ENCODE measurements around the gene YIPF1.
A peak's percentile ranks its signal among the peaks of the same experiment; 100 is the strongest.
"Not testable (repeated sequence)": the region's sequence is repeated elsewhere in the genome, so short reads cannot be mapped to it uniquely, and the experiment has no call there.

Gene YIPF1

DNA sequence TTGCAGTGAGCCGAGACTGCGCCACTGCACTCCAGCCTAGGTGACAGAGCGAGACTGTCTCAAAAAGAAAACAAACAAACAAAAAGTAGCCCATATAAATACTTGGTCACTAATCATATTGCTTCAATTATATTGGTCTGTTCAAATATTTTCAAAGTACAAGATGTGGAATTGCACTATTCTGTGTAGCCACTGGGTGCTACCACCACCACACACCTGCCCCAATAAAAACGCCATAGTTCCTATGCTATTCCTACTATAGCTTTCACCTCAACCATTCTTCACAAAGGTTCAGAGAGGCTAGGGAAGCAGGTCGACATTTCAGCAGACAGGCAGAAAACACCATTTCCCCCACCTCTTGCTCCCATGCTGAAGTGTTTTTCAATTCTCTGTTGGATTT is 68.2 kb downstream of the YIPF1 start:
- peak in 1 of 2 experiments; percentile 18 for DNase-seq (ENCODE audit: low read depth in 1 of 2, low spot score in 1 of 2)
- in situ Hi-C loops (cut with HindIII; ENCODE audit: low pct_unique_long_range_greater_than_20kb, low sequenced_read_pairs): no loop called here
- no peak for TF ChIP-seq JUND (IDR thresholded peaks at IDR 0.05; ENCODE audit: low read depth)

DNA sequence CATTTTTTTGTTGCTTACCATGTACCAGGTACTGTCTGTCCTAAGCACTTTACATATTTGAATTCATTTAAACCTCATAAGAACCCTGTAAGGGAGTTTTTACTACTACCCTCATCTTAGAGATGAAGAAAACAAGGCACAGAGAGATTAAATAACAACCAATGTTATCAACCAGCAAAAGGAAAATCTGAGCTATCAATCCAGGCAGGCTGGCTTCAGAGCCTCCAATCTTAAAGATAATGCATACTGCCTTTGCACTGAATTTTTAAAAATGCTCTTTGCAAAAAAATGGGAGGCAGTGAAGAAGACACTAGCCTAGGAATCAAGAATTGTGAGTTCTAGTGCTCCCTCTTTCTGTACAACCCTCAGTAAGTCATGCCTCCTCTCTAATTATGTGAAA is 70.2 kb downstream of the YIPF1 start:
- in situ Hi-C loops (cut with HindIII; ENCODE audit: low pct_unique_long_range_greater_than_20kb, low sequenced_read_pairs): no loop called here
- no peak for TF ChIP-seq JUND (IDR thresholded peaks at IDR 0.05; ENCODE audit: low read depth)
- no peak for DNase-seq (ENCODE audit: low read depth in 1 of 2, low spot score in 1 of 2)

DNA sequence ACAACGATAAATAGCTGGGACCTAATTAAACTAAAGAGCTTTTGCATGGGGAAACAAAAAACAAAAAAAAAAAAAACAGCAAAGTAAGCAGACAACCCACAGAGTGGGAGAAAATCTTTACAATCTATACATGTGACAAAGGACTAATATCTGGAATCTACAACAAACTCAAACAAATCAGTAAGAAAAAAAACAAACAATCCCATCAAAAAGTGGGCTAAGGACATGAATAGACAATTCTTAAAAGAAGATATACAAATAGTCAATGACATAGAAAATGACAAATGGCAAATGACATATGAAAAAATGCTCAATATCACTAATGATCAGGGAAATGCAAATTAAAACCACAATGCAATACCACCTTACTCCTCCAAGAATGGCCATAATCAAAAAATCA is 73.0 kb downstream of the YIPF1 start:
- DNase-seq (ENCODE audit: low read depth in 1 of 2, low spot score in 1 of 2); in situ Hi-C loops (cut with HindIII; ENCODE audit: low pct_unique_long_range_greater_than_20kb, low sequenced_read_pairs): not testable (repeated sequence)

DNA sequence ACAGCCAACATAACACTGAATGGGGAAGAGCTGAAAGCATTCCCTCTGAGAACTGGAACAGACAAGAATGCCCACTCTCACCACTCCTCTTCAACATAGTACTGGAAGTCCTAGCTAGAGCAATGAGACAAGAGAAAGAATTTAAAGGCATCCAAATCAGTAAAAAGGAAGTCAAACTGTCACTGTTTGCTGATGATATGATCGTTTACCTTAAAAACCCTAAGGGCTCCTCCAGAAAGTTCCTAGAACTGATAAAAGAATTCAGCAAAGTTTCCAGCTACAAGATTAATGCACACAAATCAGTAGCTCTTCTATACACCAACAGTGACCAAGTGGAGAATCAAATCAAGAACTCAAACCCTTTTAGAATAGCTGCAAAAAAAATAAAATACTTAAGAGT is 74.1 kb downstream of the YIPF1 start:
- in situ Hi-C loops (cut with HindIII; ENCODE audit: low pct_unique_long_range_greater_than_20kb, low sequenced_read_pairs); DNase-seq (ENCODE audit: low read depth in 1 of 2, low spot score in 1 of 2): not testable (repeated sequence)

DNA sequence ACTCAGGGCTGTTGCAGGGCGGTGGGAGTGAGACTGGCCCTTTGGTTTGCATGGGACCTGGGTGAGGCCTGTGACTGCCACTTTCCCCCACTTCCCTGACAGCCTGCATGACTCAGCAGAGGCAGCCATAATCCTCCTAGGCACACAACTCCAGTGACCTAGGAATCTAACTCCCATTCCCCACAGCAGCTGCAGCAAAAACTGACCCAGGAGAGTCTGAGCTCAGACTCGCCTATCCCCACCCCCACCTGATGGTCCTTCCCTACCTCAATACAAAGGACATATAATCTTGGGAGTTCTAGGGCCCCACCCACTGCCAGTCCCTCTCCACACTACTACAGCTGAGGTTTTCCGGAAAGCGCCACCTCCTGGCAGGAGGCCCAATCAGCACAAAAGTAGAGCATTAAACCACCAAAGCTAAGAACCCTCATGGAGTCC is 78.2 kb downstream of the YIPF1 start:
- in situ Hi-C loops (cut with HindIII; ENCODE audit: low pct_unique_long_range_greater_than_20kb, low sequenced_read_pairs): no loop called here
- DNase-seq (ENCODE audit: low read depth in 1 of 2, low spot score in 1 of 2): peak in 1 of 2 experiments; percentile 33
- TF ChIP-seq JUND (IDR thresholded peaks at IDR 0.05; ENCODE audit: low read depth): no peak

DNA sequence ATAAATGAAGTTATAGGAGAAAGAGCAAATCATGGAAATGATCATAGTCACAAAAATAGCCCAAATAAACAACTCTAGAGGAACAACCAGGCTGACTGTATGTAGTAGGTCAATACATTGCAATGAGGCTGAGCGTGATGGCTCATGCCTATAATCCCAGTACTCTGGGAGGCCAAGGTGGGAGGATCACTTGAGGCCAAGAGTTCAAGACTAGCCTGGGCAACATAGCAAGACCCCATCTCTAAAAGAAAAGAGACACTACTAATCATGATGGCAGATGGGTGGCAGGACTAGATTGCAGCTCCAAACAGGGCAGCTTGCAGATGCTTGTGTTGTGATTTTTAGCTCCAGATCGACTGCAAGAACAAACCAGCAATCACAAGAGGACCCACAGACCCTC is 79.1 kb downstream of the YIPF1 start:
- DNase-seq (ENCODE audit: low read depth in 1 of 2, low spot score in 1 of 2): no peak
- TF ChIP-seq JUND (IDR thresholded peaks at IDR 0.05; ENCODE audit: low read depth): no peak
- in situ Hi-C loops (cut with HindIII; ENCODE audit: low pct_unique_long_range_greater_than_20kb, low sequenced_read_pairs): no loop called here

DNA sequence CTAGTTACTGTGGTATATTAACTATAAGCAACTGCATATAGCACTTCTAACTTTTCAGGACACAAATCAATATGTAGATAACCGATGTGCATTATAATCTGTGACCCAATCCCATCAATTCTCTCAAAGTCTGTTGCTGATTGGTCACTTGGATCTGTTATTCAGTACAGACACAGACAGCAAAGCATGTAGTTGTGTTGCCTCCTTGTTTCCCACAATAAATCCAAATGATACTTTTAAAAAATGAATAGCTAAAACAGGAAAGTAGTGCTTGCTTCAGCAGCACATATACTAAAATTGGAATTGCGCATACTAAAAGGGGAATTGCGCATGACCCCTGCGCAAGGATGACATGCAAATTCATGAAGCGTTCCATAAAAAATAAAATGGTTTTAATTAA is 79.6 kb downstream of the YIPF1 start:
- TF ChIP-seq JUND (IDR thresholded peaks at IDR 0.05; ENCODE audit: low read depth): no peak
- no peak for DNase-seq (ENCODE audit: low read depth in 1 of 2, low spot score in 1 of 2)
- in situ Hi-C loops (cut with HindIII; ENCODE audit: low pct_unique_long_range_greater_than_20kb, low sequenced_read_pairs): no loop called here

DNA sequence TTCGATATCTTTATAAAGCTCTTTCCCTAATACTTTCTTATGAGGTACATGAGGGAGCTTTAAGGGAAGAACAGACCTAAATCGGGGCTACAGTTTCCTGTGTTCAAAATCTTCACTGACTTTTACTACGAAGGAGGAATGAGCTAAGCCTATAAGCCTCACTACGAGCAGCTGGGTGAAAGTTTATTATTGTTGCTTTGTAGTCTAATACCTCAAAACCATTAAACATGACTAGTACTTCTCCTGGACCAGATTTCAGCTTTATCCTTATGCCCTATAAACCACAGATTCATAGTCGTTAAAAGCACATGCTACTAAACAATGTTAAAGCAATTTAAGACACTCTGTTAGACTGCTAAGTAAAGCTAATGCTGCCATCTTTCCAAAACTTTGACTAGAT is 81.7 kb downstream of the YIPF1 start:
- in situ Hi-C loops (cut with HindIII; ENCODE audit: low pct_unique_long_range_greater_than_20kb, low sequenced_read_pairs): no loop called here
- no peak for TF ChIP-seq JUND (IDR thresholded peaks at IDR 0.05; ENCODE audit: low read depth)
- no peak for DNase-seq (ENCODE audit: low read depth in 1 of 2, low spot score in 1 of 2)

DNA sequence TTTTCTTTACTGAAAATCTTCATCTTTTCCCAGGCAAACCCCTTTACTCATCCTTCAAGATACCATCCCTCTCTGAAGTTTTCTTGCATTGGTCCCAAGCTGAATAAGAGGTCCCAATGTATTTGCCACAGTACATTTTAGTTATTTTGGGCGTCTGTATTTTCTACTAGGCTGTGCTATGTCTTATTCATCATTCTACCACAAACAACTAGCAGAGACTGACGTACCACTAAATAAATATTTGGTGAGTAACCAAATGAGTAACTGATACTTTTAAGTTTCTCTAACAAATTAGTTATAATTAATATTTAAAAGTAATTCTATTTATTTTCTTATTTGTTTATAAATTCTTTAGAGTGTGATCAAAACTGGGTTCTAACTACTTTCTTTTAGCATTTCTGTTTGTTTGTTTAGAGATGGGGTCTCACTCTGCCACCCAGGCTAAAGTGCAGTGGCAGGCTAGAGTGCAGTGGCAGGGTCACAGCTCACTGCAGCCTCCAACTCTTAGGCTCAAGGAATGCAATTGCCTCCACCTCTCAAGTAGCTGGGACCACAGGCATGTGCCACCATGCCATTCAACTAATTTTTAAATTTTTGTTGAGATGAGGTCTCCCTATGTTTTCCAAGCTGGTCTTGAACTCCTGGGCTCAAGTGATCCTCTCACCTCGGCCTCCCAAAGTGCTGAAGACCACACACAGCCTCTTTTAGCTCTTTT is 84.6 kb downstream of the YIPF1 start:
- TF ChIP-seq JUND (IDR thresholded peaks at IDR 0.05; ENCODE audit: low read depth): no peak
- in situ Hi-C loops (cut with HindIII; ENCODE audit: low pct_unique_long_range_greater_than_20kb, low sequenced_read_pairs): no loop called here
- no peak for DNase-seq (ENCODE audit: low read depth in 1 of 2, low spot score in 1 of 2)

DNA sequence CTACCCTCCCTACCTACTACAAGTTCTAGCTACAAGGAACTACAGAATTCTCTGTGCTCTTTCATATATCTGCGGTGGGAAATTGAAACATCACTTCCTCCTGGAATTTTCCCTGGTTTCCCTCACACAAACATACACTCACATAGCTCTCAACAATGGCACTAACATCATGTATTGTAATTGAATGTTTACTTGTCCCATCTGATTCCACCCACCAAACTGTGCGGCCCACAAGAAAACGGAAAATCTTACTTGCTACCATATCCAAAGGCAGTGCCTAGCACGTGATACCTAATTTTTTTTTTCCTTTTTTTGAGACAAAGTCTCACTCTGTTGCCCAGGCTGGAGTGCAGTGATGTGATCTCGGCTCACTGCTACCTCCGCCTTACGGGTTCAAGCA is 85.4 kb downstream of the YIPF1 start:
- no peak for DNase-seq (ENCODE audit: low read depth in 1 of 2, low spot score in 1 of 2)
- no peak for TF ChIP-seq JUND (IDR thresholded peaks at IDR 0.05; ENCODE audit: low read depth)
- in situ Hi-C loops (cut with HindIII; ENCODE audit: low pct_unique_long_range_greater_than_20kb, low sequenced_read_pairs): no loop called here
